HUDEP-2 (cell line): ENCODE data around the gene RIPOR1.
"Not testable (repeated sequence)": the region's sequence is repeated elsewhere in the genome, so short reads cannot be mapped to it uniquely, and the experiment has no call there.

Experiments
- DNase-seq, 76 experiments: peaks; one replicate each; lab custom pipeline; 2025; ENCODE audit not compliant: unreplicated experiment in 76 of 76; lab: John Stamatoyannopoulos, UW

Gene RIPOR1, protein sequence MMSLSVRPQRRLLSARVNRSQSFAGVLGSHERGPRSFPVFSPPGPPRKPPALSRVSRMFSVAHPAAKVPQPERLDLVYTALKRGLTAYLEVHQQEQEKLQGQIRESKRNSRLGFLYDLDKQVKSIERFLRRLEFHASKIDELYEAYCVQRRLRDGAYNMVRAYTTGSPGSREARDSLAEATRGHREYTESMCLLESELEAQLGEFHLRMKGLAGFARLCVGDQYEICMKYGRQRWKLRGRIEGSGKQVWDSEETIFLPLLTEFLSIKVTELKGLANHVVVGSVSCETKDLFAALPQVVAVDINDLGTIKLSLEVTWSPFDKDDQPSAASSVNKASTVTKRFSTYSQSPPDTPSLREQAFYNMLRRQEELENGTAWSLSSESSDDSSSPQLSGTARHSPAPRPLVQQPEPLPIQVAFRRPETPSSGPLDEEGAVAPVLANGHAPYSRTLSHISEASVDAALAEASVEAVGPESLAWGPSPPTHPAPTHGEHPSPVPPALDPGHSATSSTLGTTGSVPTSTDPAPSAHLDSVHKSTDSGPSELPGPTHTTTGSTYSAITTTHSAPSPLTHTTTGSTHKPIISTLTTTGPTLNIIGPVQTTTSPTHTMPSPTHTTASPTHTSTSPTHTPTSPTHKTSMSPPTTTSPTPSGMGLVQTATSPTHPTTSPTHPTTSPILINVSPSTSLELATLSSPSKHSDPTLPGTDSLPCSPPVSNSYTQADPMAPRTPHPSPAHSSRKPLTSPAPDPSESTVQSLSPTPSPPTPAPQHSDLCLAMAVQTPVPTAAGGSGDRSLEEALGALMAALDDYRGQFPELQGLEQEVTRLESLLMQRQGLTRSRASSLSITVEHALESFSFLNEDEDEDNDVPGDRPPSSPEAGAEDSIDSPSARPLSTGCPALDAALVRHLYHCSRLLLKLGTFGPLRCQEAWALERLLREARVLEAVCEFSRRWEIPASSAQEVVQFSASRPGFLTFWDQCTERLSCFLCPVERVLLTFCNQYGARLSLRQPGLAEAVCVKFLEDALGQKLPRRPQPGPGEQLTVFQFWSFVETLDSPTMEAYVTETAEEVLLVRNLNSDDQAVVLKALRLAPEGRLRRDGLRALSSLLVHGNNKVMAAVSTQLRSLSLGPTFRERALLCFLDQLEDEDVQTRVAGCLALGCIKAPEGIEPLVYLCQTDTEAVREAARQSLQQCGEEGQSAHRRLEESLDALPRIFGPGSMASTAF

GRCh38 chr16:67528222-67528869 is at the start of gene RIPOR1:
Gene RIPOR1 (plus strand): TSS chr16:67528829. CDS start chr16:67538447, 9,618 bp downstream.
- peak in 34 of 76 experiments; percentile 22 to 61 (median 40) for DNase-seq

- DNase-seq = peak in 75 of 76 experiments; percentile 30 to 99 (median 97)
These were observed 47.6 kb upstream of the RIPOR1 start, which contains the start of gene ATP6V0D1 for GRCh38 chr16:67480833-67481560. Gene ATP6V0D1 (minus strand): TSS chr16:67481157. CDS start chr16:67481086, 71 bp downstream.

DNA sequence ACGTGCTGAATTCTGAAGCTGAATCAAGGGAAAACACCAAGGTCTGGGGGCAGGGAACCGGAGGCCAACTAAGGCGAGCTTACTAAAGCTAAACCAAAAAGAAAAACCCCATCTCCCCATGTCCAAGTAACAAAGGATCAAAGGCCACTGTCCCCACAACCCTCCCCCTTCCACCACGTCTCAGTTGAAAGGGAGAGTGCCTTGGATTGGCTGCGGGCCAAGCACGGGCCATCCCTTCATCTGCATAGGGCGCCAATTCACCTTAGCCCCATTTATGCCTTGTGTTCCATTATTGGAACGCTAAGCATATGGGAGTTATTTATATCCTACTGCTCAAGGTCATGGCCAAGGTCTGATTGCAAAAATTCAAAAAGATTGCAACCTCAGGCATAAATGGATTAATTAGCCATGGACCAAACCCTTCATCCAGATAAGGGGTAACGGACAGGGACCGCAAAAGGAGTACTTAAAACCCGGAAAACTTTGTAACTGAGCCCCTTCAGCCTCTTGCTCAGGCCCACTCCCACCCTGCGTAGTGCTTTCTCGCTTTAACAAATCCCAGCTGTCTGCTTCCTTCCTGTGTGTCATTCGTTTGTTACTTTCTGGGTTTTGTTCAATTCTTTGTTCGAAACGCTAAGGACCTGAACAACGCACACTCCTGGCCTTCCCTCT is 46.9 kb upstream of the RIPOR1 start:
- peak in 46 of 76 experiments; percentile 4 to 69 (median 40) for DNase-seq

DNA sequence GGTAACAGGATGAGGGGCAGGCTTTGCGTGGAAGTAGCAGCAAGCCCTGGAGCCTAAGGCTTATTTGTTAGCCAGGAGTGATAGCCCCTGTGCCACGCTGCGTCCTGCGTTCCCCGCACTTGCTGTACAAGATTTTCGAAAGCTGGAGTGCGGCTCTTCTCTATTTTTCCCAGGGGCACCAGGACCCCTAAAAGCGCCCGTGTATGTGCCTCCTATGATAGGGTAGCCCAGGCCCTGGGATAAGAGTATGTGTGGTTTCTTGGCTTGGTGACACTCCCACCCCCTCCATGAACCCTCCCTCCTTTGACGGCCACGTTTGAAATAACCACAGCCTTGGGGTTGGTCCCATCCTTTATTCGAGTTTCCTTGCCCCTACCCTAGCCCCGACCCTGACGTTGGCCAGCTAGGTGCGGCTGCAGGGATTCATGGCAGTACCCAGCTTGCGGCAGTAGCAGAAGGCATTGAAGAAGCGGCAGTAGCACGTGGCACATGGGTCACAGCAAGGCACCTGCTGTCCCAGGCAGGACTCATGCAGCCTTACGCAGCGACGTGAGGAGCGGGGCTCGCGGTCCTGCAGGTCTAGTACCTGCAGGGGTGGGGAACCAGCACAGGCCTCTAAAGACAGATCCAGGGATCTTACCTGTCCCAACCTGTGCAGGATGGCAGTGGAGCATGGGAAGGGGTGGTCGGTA is 46.2 kb upstream of the RIPOR1 start:
- DNase-seq = no peak

DNA sequence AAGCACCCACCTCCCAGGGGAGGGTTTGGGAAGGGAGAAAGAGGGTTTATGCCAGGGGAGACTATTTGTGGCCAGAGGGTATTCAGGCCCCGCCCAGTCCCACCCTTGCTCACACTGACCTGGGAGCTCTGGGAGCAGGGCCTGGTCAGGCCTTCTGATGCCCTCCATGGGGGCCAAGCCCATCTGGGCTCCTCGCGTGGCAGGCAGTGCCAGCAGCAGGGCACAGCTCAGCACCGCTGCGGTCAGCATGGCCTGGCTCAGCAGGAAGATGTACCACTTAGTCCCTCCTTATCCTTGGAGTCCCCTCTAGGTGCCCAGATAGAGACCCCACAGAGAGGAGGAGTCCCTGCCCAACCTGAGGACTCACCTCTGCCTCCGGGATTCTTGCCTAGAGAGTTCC is 45.5 kb upstream of the RIPOR1 start, which contains the start of gene AGRP:
Gene AGRP (minus strand): TSS at position 398 of the 400 bp plus-strand sequence. CDS start 149 bp downstream, at position 249.
- DNase-seq = no peak

- DNase-seq = no peak
These were observed 44.7 kb upstream of the RIPOR1 start for GRCh38 chr16:67483731-67484525.

- DNase-seq = no peak
These were observed 41.8 kb upstream of the RIPOR1 start for GRCh38 chr16:67486805-67487204.

- not testable (repeated sequence) for DNase-seq
These were observed 41.1 kb upstream of the RIPOR1 start for GRCh38 chr16:67487561-67487960.

DNA sequence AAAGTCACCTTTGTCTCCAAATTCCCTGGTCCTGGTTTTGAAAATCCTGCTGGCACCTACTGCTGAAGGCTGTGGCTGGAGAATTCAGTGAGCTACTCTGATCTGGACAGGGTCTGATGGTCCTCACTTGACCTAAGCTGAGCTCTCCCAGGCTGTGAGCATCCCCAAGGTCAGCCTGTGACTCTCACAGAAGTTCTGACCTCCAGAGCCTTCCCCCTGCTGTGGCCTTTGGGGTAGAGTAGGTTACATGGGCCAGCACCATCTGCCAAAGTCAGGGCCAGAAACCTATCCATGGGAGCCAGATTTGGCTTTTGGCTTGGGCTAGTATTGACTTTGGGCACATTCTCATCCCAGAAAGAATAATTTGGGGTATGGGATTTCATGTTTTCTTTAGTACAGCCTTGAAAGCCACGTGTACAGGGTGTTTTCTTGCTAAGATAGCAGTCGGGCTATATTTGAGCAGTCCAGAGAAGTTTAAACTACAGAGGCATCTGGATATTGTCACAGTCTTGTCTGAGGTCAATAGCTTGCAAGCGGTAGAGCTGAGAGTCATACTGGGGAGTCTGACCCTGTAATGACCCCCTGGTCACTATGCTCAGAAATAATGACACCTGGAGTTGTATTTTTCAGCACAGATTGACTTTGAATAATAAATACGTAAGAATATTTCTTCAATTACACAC is 39.1 kb upstream of the RIPOR1 start:
- no peak for DNase-seq

DNA sequence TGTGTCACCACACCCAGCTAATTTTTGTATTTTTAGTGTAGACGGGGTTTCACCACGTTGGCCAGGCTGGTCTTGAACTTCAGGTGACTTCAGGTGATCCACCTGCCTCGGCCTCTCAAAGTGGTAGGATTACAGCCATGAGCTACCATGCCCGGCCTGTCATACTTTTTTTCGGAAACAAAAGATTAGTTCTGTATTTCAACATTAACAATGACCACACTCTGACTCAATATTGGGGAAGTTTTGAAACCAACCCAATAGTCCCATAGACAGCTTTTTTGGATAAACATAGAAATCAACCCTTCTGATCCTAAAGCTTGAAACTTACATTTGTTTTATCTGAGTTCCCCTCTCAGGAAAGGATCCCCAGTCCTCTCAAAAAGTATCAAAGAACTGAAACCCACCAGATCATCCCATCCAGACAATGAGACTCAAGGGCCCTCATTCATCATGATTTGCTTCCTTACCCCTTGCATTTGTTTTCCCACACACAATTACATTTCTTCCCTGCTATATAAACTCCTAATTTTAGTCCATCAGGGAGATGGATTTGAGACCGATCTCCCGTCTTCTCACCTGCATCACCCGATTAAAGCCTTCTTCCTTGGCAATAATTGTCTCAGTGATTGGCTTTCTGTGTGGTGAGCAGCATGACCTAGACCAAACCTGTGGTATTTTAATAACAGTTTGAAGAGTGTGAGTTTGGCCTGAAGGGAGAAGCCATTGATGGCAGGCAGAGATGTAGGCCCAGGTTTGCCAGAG is 38.1 kb upstream of the RIPOR1 start:
- DNase-seq = no peak

DNA sequence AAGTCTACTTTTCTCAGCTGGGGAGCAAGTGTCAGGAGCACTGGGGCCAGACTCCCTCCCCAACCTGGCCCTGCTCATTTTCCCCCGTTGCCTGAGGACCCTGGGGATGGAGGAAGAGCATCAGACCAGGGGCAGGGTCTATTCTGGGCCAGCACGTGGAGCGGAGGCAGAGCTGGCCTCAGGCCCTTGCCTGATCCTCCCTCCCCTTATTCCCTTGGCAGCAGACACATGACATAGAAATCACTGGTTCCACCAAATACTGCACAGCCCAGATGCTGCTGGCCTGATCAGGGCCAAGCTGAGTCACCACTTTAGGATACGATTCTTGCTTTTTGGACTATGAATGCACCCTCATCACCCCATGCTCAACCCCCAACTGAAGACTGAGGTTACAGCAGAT is 29.5 kb upstream of the RIPOR1 start:
- no peak for DNase-seq

- DNase-seq = peak in 71 of 76 experiments; percentile 26 to 90 (median 68)
These were observed 24.3 kb upstream of the RIPOR1 start for GRCh38 chr16:67504031-67505021.

DNA sequence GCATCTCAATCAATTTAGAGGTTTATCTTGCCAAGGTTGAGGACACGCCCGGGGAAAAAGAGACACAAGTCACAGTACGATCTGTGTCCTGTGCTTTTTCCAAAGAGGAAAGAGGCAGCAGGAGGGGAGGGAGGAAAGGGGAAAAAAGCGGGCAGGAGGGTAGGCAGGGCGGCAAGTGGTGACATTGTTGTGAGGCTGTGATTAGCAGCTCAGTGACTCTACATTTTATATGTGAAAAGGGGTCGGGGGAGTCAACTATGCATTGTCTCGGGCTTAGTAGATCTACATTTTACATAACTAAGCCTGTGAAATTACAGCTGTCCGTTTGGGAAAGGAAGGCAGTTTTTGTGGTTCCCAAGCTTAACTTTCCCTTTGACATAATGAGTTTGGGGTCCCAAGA is 22.2 kb upstream of the RIPOR1 start:
- no peak for DNase-seq

DNA sequence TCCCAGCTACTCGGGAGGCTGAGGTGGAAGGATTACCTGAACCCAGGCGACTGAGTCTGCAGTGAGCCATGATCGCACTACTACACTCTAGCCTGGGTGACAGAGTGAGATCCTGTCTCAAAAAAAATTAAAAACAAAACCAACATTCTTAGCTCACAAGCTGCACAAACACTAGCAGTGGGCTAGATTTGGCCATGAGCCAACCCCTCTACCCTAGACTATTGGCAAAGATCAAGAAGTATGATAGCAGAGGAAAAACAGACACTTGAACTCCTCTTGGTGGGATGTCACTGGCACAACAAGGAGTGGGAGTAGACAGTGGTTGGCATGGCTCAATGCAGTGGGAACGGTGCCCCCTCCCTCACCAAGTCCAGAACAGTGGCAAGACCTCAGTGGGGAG is 19.6 kb upstream of the RIPOR1 start:
- peak in 1 of 76 experiments; percentile 15 for DNase-seq

GRCh38 chr16:67513892-67514291 is 14.7 kb upstream of the RIPOR1 start:
- not testable (repeated sequence) for DNase-seq
